CD1c-positive myeloid dendritic cell (primary cell): ENCODE measurements around the gene NELL1.

ENCODE experiments used
- DNase-seq: peaks from one replicate; pipeline ENCODE4 v3.0.0-alpha.2; 2016; ENCODE audit errors: extremely low spot score

Gene NELL1

GRCh38 chr11:21564095-21564494 is 894.7 kb downstream of the NELL1 start:
- peak; percentile 9 for DNase-seq

DNA sequence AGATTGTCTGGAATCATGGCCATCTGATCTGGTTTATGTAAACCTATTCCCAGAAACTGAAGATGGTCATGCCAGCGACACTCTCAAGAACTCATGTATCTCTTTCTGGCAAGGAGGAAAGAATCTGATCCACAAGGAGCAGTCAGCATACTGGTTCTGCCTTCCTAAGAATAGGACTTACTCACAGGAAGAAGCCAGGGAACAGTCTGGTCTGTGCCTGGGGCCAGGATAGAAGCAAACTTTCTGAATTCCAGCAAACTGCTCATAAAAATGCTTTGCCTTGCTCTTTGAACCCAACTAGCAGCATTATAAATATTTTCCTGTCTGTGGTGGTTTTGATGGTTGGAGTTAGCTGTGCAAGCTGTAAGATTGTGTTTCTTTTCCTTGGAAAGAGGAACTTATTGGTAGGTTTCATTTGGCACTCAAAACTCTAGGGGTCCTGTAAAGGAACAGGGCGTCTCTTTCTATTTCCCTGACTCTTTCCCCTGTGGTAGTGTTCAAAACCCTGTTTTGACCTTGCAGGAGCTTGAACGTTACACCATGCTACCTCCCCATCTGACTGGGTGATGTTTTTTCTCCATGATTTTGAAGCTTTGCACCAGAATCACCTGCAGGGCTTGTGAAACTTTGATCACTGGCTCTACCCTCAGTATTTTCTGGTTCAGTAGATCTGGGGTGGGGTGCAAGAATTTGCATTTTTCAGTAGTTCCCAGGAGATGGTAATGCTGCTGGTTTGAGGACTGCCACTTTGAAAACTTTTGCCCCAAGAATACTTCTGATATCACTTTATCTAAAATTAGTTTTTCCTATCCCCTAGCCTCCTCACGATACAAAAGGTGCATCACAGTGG is 895.7 kb downstream of the NELL1 start:
- DNase-seq, result no peak

- no peak for DNase-seq
Measured at GRCh38 chr11:21566521-21567117, 897.2 kb downstream of the NELL1 start.

GRCh38 chr11:21567645-21568290 is 898.4 kb downstream of the NELL1 start:
- DNase-seq, result no peak

DNA sequence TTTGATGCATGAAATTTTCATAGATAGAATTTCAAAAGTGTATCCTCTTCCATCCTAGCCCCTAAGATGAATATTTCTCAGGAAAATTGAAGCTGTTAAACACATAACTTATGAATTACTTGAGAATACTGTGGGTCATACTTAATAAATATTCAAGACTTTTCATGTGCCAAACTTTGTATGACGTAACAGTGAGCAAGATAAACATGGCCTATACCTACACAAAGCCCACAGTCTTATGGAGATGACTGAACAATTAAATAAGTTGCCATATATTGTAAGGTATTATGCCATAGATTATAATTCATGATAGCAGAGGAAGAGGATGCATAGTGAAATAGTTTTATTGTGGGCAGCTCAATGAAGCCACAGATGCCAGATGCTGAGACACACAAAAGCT is 902.8 kb downstream of the NELL1 start:
- DNase-seq, result no peak

GRCh38 chr11:21582791-21583190 is 913.4 kb downstream of the NELL1 start:
- no peak for DNase-seq

GRCh38 chr11:21588754-21589153 is 919.4 kb downstream of the NELL1 start:
- no peak for DNase-seq

DNA sequence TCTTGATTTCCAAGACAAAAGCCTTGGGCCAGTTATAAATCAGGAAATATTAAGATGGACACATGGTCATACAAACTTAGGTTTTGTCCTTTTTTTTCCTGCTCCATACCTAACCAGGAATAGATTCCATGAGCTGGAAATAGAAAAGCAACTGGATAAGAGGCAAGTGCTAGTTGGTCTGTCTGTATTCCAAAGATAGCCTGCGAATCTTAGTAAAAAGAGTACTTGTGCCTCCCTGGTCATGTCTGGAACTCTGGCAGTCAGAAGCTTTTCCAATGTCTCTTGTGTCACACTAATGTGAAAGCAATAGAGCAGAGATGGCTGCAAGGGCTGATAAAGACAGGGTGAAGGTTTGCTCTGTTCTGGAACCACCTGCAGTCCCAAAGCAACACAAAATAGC is 933.3 kb downstream of the NELL1 start:
- no peak for DNase-seq

- no peak for DNase-seq
Measured at GRCh38 chr11:21603886-21604285, 934.5 kb downstream of the NELL1 start.

DNA sequence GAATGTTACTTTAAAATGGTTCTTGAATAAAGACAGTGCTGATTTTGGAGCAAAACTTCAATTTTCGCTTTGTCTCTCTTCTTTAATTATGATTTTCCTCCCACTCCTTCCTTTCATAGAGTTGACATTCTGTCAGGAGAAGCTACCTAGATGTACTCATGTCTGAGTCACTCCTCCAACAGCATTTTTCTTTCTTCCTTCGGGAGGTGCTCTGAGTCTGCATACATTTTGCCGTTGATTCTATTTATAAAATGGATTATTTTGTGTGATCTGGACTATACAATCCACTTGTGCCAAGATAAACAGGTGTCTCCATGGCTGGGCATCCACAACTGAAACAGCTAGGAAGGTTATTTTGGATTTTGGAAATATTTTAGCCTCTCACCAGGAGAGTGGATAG is 935.2 kb downstream of the NELL1 start:
- no peak for DNase-seq

DNA sequence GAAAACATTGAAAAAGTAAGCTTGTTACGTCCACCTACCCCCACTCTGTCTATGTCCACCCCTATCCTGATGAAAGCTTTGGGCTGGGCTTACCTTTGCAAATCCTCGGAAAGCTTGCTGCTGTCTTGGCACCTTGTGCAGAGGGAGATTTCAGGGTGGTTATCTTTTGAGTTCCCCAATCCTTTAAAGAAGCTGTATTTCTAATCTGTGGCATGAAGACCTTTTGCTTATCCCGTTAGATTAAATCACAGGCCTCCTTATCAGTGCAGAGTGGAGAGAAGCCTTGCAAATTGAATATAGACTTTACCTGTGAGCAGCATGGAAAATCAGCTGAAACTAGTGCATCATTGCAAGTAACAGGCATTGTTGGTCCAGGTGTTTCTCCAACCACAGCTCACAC is 942.9 kb downstream of the NELL1 start:
- no peak for DNase-seq

- no peak for DNase-seq
Measured at GRCh38 chr11:21614961-21615360, 945.6 kb downstream of the NELL1 start.

DNA sequence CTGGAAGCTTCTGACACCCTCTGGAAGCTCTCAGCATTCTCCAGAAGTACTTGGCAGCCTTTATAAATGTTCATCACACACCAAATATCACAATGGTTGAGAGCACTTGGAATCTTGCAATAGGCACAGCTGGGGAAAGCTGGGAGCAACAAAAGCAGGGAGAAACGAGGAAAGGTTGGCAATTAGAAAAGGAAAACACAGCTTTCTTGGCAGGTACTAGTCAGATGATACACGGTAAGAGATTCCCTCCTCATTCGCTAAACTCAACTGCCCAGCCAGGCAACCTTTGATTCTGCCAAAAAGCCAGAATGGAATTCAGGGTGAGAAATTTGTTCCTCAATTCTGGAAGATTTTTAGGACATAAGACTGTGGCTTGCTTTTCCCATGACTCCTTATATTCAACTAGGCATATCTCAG is 946.6 kb downstream of the NELL1 start:
- DNase-seq, result no peak

DNA sequence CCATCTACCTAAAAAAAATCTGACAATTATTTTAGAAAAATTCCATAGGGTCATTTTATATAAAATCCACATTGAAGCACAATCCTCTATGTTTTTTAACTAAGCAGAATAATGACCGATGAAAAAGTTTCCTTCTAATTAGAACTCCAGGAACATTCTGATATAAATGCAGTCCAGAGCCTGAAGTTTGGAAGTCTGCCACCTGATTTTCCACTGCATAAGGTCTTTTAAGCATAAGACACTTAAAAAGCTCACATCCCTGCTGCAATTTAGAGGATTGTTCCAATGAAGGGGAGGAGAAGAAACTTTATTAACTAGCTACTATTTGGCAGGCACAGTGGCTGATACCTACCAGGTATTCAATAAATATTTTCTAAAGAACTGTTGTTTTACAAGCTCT is 953.2 kb downstream of the NELL1 start:
- DNase-seq, result no peak

- DNase-seq, result no peak
Measured at GRCh38 chr11:21622995-21623394, 953.6 kb downstream of the NELL1 start.
